ENCODE data around the gene CDH16.

DNA sequence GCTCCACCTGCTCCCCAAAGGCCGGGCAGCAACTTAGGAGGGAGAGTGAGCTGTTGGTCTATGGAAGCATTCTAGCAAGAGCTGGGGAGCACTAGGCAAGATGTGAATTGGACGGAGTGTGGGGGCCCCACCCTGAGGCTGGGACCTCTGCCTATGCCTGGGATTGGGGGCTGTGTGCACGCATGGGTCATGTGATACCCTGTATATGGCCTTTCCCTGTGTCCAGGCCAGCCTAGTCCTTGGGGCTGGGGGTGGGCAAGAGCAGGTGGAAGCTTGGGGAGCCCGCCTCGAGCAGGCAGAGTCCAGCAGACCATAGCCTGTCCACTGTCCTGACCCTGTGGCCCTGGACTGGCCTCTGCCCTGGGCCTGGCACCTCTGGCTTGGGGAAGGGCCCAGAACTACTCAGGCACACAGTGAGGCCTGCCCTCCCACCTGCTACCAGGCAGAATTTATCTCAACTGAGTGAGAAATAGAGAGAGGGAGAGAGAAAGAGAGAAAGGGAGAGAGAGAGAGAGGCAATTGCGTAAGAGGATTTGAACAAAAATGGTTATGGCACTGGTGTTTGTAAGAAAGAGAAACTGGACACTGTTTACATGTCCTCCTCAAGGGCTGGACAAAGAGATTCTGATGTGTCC is 19.3 kb downstream of the CDH16 start:
- no peak for TF ChIP-seq CTCF (conservative IDR thresholded peaks at IDR 0.05 in 1 of 2, IDR thresholded peaks at IDR 0.05 in 1 of 2; ENCODE audit: low read depth in 1 of 2, low read length in 2 of 2)
- TF ChIP-seq EZH2 (IDR thresholded peaks at IDR 0.05; ENCODE audit: low read length, missing control alignments), result no peak

Measured in fibroblast of lung (primary cell).